T-helper 22 cell (primary cell): Measurements from ENCODE around the gene CCDC186.
A peak's percentile ranks its signal among the peaks of the same experiment; 100 is the strongest.

Experiments used
- DNase-seq: peaks from one replicate; pipeline ENCODE4 v3.0.0-alpha.2; 2020; ENCODE audit warnings: low read depth

CCDC186 gene

DNA sequence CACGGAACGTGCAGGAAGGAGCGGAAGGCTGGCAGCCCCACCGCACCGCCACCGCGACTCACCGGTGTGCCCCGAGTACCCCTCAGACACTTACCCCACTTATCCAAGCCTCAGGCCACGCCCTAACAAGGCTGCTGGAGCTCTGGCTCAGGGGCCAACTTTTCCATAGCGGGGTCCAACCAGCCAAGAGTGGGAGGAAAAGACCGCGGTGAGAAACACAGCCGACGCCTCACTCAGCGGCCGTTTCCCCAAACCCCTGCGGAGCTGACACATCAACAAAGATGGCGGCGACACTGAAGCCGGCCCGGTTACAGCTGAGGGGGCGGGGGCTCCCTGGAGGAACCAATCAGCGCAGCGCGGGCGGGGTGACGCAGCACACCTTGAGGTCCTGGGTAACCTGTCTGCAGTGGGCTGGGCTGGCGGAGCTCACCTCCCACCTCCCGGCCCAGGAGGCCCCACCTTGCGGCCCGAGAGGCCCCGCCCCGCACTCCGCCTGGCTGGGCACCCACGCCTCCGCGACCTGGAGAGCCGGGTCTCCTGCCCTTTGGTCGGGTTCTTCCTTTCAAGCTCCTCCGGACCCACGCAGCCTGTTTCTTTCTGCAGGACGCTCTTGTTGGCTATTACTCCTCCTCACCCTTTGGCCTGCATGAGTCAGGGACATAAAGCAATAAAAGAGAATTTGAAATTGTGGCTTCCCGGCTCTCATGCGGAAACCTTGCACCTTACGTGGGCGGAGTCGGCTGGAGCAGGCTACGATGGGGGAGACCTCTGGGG lies at the start of gene CCDC186:
Gene CCDC186 (minus strand): TSS at position 283 of the 774 bp plus-strand sequence. CDS start 10,935 bp downstream, outside the sequence.
- DNase-seq = peak; percentile 97

DNA sequence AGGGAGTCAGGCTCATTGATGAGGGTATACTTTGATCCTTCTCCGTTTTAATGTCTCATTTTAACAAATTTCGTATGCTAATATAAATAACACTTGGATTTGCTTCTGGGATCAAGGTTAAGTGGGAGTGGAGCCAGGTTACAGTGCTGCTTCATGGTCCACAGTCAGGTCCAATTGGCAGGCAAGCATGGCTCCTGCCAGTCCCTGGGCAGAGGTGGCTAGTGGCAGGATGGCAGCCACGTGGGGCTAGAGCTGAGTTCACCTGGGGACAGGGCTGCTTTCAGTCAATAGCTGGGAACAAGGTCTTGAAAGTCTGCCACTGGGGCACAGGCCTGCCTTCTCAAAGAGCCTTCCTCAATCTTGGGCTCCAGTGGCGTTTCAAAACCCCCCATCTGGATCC lies 49.1 kb upstream of the CCDC186 start:
- DNase-seq = no peak

DNA sequence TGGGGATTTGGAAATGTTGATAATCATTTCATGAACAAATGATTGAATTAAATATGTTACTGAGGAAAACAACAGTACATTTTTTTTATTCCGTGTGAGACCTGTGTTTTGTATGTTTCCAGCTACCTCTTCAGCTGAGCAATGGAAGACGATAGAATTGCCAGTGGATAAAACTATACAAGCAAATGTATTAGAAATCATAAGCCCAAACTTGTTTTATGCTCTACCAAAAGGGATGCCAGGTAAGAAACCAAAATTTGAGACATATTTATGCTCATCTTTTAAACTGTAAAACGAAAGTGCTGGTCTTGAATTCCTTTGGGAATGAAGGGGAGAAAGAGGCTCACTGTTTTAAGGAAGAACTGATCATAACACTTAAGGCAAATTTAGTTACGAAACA lies 47.2 kb upstream of the CCDC186 start:
- no peak for DNase-seq

DNA sequence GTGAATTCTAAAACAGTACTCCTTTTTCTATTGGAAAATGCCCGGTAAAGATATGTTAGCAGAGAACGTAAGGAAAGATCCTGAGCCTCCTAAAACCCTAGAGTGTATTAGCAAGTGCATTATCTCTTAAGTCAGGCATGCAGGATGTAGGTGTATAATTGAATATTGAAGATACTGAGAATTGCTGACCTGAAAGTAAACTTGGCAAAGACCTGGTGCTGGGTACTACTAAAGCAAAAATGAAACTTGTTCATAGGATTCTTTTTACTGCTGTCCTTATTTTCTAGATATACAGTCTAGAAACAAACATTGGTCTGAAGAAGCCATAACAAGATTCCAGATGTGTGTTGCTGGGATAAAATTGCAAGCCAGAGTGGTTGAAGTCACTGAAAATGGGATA lies 46.3 kb upstream of the CCDC186 start:
- DNase-seq = no peak

DNA sequence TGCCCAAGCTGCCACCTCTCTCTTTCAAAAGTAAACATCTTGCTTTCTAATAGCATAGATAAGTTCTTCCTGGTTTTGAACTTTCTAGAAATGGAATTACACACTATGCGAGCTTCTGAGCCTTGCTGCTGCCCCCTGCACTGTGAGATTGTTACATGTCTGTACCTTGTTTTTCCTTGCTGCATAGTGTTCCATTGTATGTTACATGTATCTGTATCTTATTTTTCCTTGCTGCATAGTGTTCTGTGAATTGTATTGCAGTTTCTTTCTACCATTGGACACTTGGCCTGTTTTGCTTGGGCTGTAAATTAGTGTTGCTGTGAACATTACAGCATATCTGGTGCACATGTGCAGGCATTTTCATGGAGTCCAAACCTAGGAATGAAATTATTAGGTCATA lies 41.0 kb upstream of the CCDC186 start:
- no peak for DNase-seq

DNA sequence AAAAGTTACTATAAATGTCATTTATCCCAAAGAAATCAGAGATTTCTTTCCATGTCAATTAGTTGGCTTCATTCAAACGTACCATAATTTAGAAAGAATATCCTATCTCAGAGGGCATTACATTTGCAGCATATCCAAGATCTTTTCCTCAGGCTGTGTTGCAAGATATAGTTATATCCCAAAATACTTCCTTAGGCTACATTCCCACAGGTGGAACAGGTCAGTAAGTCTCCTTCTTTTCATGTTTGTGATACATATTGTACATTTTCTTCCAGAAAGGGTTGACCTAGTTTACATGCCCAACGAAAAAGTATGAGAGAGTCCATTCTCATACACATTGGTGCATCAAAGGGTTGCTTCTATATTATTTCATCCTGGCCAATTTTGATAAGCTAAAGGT lies 38.1 kb upstream of the CCDC186 start:
- no peak for DNase-seq

DNA sequence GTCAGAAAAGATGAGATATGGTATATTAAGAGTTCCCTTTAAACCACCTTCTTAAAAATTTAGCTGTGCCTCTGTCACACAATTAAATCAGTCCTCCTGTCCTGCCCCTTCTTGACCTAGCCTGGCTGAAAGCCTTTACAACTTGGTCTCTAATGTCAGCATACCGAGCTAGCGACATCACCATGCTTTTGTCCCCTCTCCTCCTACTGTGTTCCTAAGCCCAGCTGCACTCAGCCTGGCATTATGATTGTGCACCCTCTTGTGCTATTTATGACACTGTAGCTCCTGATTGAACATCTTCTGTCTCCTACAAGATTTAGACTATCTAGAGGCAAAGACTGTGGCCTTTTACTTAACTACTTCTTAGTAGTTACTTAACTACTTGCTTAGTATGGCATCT lies 34.3 kb upstream of the CCDC186 start:
- no peak for DNase-seq

DNA sequence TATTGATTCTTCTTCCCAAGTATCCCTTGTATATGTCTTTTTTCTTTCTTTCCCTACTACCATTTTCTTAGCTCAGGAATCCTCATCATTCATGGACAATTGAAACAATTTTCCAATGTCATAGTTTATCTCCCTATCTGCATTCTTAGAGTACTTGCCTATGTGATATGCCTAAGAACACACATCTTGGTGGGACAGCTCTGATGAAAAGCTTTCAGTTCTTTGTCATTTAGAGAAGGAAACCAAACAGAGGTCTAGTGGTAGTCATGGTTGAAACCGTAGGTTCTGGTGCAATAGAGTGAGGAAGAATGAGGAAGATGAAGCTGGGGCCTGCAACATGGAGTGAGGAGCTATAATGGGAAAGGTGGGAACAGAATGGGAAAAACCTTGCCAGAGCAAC lies 33.3 kb upstream of the CCDC186 start:
- DNase-seq = no peak

DNA sequence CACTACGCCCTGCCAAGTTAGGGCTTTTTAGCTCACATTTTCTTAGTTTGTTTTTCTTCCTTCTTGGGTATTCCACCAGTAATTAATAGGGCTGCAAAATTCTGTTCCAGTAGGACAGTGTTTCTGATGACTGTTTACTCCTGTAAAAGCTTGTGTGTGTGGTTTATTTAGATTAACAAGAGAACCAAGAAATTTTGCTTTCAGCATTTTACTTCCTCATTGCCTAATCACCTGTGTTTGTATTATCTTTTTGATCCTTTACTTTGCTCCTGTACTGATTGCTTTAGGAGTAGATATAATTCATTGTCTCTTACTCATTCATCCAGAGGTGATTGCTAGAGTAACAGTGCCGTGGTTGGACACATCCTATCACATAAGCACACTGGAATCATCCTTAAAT lies 32.9 kb upstream of the CCDC186 start:
- DNase-seq = no peak

DNA sequence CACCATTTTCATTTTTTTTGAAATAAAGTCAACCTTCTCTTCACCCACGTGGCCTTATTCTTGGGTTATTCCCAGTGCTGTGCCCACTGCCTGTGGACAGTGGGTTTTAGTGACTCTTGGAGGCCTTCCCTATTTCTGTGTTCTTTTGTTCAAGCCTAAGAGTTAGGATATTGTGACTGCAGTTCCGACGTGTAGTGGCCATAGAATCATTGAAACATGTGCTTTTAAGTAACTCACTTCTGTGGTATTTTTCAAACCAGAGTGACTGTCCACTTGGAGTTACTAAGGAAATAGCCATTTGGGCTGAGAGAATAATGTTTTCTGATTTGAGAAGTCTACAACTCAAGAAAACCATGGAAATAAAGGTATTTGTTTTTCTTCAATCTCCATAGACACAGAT lies 28.8 kb upstream of the CCDC186 start:
- no peak for DNase-seq

DNA sequence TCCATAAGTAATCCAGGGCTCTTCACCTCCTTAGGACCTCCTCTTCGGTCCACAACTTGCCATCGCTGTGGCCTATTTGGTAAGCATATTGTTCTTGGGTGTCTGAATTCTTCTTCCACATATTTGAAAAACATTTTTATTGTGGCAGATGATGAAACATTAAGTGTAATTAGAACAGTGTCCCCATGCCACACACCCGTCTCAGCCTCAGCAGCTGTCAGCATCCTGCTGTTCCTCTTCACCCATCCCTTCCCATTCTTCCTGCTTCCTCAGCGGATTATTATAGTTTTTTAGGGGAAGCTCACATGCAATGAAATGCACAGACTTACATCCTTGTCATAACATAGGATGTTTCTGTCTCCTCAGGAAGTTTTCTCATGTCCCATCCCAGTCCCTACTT lies 25.2 kb upstream of the CCDC186 start:
- DNase-seq = no peak

DNA sequence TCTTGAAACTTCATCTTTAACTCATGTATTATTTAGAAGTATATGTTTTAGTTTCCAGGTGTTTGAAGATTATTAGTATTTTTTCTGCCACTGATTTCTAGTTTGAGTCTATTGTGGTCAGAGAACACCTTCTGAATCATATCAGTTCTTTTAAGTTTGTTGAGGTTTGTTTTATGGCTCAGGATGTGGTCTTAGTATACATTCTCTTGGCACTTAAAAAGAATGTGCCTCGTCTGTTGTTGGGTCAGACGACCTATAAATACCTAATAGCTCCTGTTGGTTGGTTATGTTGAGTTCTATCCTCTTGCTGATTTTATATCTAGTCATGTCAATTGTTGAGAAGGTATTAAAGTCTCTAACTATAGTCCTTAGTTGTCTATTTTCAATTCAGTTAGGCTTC lies 21.1 kb upstream of the CCDC186 start:
- DNase-seq = no peak

DNA sequence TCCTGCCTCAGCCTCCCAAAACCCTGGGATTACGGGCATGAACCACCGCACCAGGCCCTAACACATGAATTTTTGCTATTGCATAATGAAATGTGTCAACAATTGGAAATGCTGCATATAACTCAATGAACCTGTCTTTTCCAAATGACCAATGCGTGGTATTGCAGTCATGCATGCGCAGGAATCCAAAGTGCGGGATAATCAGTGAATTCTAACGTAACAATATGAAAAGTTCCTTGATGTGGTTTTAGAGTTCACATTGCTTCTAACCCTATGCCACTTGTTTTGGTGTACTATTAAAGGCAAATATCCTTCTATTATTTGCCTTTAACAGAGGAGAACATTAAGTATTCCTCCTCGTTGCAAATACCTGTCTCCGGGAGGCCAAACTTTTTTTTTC lies 15.7 kb upstream of the CCDC186 start:
- DNase-seq = no peak

DNA sequence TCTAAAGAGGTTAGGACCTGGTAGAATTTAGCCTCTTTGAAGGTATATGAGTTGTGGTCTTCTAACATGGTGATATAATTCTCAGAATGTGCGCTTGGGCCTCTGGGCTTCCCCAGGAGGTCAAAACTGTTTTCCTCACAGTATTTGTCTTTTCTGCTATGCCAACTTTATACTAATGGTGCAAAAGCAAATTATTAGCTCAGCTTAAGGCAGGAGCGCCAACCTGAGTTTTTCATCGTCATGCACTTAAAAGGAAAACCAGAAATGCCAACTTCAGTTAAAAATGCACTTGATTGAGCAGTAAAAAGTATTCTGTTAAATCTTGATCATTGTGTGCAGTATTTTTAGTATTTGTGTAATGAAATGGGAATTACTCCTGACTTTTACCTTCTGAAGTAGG lies 14.9 kb upstream of the CCDC186 start:
- no peak for DNase-seq

DNA sequence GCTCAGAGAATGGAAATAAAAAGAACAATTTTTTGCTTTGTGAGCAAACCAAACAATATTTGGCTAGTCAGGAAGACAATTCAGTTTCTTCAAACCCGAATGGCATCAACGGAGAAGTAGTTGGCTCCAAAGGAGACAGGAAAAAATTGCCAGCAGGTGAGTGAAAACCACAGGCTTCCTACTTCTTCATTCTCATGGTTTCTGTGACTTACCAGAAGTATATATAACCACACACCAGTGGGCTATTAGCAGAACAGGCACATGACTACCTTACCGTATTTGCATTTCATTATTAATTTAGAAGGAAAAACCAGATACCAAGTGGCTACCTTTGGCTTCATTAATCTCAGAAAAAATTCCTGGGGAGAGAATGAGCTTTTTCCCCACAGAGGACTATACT lies 14.0 kb upstream of the CCDC186 start:
- no peak for DNase-seq

DNA sequence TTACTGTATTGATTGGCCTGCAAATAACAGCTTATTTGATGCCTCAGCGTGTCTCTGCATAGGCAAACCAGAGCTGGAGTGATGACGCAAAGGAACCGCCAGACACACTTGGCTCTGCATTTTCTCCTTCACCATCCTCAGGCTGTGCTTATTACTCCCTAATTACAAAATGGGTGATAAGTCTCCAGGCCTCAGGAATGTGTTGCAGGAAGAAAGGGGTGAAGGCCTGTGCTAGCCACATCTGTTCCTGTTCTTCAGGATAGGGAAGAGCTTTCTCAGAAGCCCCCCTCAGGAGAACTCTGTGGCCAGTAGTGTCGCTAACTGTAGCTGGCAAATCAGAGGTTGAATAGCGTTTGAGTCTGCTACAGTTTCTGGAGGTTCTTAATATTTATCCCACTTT lies 10.3 kb upstream of the CCDC186 start:
- no peak for DNase-seq

DNA sequence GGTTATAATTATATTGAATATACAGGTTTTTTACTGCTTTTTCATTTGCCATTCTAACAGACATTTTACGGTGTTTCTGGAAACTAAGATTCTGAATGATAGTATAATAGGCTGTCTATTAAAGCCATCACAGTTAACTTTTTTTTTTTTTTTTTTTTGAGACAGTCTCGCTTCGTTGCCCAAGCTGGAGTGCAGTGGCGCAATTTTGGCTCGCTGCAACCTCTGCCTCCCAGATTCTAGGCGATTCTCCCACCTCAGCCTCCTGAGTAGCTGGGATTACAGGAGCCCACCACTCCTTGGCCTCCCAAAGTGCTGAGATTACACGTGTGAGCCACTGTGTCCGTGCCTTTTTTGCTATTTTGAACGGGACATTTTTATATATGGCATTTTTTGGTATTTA lies 9.6 kb upstream of the CCDC186 start:
- no peak for DNase-seq

DNA sequence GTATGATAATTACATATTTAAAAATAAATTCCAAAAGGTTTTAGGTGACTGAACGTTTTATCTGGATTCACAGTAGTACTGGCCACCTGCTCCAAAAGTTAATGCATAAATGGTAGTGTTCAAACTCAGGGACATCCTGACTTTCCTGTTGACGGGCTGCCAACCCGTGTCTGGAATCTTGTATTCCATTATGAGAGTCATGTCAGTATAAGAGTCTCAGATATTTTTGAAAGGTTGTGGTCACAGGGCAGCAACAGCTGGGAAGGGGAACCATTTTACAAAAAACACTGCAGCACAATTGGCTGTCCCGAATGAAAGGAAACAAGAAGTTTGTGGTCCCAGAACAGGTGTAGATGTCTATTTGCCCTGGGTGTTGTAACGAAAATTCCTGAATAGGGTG lies 8.0 kb upstream of the CCDC186 start:
- no peak for DNase-seq

DNA sequence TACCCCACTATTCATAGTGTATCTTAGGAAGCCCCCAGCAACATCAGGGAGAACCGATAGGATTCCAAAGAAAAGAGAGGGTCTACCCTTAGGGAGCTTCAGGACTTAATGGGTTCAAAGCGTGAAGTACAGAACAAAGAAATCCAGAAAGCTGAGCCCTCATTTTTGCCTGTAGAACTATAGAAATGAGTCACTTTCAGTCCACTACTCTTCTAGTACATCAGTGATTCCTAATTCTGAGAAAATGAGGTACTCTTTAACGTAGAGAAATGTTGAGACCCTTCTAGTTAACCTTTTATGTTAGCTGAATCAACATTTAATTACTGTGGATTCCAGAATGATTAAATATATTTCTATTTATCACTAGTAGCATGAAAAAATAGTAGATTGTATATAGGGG lies 6.9 kb upstream of the CCDC186 start:
- no peak for DNase-seq

DNA sequence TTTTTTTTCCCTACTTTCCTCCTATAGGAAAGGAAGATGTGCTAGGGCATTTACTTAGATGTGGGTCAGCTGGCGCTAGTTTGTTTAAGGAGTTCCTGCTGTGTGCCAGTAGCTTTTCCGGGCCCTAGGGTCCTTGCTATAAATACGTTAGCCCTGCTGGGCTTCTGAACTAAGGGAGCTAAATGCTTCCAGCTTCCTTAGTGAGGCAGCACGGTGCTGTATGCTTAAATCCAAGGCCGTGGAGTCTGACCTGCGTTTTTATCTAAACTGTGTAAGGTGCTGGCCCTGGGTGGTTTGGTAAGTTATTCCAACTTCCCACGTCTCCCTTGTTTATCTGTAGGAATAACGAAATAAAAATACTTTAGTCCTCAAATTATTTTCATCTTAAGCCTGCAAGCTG lies 5.7 kb upstream of the CCDC186 start:
- no peak for DNase-seq

DNA sequence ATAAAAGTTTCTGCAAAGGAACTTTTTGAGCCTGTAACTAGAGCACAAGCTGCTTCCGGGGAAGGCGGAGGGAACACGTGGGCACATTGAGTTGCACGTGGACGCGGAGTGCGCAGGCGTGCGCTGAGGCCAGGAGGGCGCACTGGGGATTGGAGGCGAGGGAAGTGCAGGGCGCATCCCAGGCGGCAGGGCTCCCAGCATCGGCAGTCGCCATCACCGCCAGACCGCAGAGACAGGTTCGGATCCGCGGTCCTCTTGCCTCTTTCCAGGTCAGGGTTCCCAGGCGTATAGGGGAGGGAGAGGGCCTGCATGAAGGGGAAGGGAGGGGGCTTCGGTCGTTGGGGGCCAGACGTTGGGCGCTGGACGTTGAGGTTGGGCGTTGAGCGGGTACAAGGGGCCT lies 5.1 kb upstream of the CCDC186 start, which contains the start of gene TDRD1:
Gene TDRD1 (plus strand): TSS at position 206 of the 400 bp plus-strand sequence. CDS start 8,479 bp downstream, outside the sequence.
- DNase-seq = no peak

DNA sequence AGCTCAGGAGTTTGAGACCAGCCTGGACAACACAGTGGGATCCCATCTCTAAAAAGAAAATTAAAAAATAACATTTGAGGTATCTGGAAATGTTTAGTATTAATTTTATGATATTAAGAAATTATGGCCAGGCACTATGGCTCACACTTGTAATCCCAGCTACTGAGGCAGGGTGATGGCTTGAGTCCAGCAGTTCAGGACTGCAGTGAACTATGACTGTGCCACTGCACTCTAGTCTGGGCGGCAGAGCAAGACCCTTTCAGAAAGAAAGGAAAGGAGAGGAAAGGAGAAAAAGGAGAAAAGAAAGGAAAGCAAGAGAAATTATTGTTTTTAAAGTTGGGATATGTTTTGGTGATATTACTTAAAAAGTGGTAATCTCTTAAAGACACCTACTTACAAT lies 2.5 kb upstream of the CCDC186 start:
- no peak for DNase-seq

DNA sequence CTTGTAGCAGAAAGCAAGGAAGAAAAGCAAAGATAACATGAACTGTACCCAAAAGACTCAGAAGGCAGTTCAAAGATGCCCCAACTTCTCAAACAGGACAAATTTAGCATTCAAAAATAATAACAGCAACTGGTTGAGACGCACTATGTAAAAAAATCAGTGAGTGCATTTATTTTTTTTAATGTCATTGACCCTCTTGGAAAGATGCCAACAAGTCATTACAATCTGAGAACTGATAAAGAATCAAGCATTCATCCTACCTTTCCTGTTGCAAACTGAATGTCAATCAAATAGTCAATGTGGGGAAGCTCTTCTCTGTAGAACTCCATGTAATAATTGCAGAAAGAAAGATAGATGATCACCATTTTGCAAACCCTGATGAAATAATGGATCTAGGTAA lies 1.7 kb upstream of the CCDC186 start:
- DNase-seq = no peak

DNA sequence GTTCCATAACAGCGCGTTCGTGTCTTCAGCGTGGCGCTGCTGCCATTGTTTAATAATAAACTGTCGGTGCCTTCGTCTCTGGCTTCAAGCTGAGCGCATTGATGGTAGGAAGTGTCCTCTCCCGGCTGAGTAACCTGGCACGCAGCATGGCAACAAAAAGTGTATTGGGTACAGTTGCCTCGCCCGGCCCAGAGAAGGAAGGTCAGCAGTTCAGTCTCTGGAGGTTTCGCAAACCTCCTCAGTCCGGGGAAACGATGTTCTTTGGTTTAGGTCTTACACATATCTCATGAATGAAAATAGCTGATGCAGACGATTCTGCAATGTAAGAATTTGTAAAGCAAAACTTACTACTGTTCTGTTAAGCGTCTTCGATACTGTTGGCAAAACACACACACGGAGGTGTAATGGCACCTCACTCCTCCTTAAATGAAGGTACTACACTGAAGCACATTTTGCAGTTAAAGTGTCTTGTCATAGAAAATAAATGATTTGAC lies 739 bp upstream of the CCDC186 start:
- DNase-seq = no peak
